Right atrium auricular region (tissue), 2 donors: ENCODE data around the gene WFDC10A. TPM values are rescaled to one million over a fixed set of nuclear protein-coding genes. Genes with fewer than 3 reads are reported as not detected.
A peak's percentile ranks its signal among the peaks of the same experiment; 100 is the strongest.

Experiments
- DNase-seq: peaks from one replicate; pipeline ENCODE4 v3.0.0-alpha.2; 2019; ENCODE audit warnings: low spot score
- H3K27ac ChIP-seq, 2 donors: fragments of 200-600 bp; sonication (generic); 1 replicate in 1 of 2; 2 replicates in 1 of 2; pipeline ENCODE4 v1.5.1; 2016 to 2019
- H3K27me3 ChIP-seq, 2 donors: fragments of 200-600 bp; sonication (generic); one replicate each; pipeline versions ENCODE4 v1.5.1 to v1.6.0; 2017 to 2019
- H3K36me3 ChIP-seq: fragments of 200-600 bp; sonication (generic); one replicate; pipeline ENCODE4 v1.5.1; 2016
- H3K4me1 ChIP-seq, 2 donors: fragments of 200-600 bp; sonication (generic); one replicate each; pipeline versions ENCODE4 v1.5.1 to v1.6.0; 2017 to 2019
- H3K4me3 ChIP-seq, 2 donors: fragments of 200-600 bp; sonication (generic); 1 replicate in 1 of 2; 2 replicates in 1 of 2; pipeline ENCODE4 v1.5.1; 2017 to 2019; ENCODE audit warnings: mild to moderate bottlenecking in 1 of 2, moderate library complexity in 1 of 2
- H3K9me3 ChIP-seq, 2 donors: fragments of 200-600 bp; sonication (generic); one replicate each; pipeline ENCODE4 v1.5.1; 2019
- CTCF ChIP-seq, 2 donors: fragments of 200-600 bp; sonication (generic); IDR thresholded peaks; one replicate each; pipeline ENCODE4 v1.5.1; 2019; ENCODE audit warnings: antibody characterized with exemption in 2 of 2
- total RNA-seq, 2 donors: library from RNA; depleted of rRNA; stranded (reverse); fragments of >200 nt; gene quantifications; one replicate each; pipeline ENCODE4 v1.1.0, GENCODE V29; 2016

WFDC10A gene
- total RNA-seq, 2 donors from 2014 or later, result not detected

DNA sequence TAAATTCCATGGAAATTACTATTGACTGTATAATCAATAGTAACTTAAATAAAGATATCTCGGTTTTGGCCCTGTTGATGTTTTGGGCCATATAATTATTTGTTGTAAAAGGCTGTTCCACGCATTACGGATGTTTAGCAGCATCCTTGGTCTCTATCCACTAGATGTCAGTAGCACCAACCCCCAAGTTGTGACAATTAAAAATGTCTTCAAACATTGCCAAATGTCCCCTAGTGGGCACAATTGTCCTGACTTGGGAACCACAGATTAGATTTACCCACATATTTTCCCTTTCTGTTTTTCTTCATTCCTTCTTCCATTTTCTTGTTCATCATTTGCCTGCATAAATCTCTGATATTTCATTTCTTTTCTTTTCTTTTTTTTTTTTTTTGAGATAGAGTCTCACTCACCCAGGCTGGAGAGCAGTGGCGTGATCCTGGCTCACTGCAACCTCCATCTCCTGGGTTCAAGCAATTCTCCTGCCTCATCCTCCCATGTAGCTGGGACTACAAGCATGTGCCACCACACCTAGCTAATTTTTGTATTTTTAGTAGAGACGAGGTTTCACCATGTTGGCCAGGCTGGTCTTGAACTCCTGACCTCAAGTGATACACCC, 36.9 kb upstream of the WFDC10A start:
- no peak for DNase-seq
- Histone ChIP-seq H3K4me1 (no peaks in the 10 kb centered on the region), H3K27me3 (no peaks in the 10 kb centered on the region), H3K4me3 (no peak overlapping the region), H3K36me3 (no peaks in the 10 kb centered on the region), H3K27ac (no peak overlapping the region), H3K9me3 (peaks cover 0 to 7% of the 10 kb centered on the region in 2 donors)
- peak in 1 of 2 donors; percentile 34 for TF ChIP-seq CTCF (IDR thresholded peaks at IDR 0.05)

DNA sequence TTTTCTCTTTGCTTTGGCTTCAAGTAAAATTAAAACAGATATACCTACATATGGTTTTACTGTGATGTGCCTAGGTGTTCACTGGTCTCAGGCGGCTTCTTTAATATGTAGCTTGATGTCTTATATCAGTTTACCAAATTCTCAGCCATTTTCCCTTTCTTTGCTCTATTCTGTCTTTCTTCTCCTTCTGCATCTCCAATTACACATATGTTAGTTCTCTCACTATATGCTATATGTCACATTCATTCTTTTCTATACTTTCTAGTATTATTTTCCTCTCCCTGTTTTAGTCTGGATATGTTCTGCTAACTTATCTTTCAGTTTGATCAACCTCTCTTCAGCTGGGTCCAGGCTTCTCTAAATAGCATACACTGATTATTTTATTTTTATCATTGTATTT, 36.0 kb upstream of the WFDC10A start:
- Histone ChIP-seq H3K36me3 (no peaks in the 10 kb centered on the region), H3K27ac (no peak overlapping the region), H3K27me3 (no peaks in the 10 kb centered on the region), H3K9me3 (peaks cover 0 to 7% of the 10 kb centered on the region in 2 donors), H3K4me3 (no peak overlapping the region), H3K4me1 (no peaks in the 10 kb centered on the region)
- no peak for DNase-seq
- TF ChIP-seq CTCF (IDR thresholded peaks at IDR 0.05), result no peak

DNA sequence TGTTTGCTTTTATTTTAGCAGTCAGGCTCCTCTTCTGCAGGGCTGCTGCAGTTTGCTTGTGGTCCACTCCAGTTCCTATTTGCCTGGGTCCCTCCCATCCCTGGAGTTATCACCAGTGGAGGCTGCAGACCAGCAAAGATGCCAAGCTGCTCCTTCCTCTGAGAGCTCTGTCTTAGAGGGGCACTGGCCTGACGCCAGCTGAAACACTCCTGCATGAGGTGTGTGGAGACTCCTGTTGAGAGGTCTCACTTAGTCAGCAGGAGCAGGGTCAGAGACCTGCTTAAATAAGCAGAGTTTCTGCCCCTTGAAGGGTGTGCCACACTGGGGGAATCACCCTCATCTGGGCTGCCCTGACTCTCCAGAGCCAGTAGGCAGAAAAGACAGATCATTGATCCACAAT, 34.3 kb upstream of the WFDC10A start:
- Histone ChIP-seq H3K9me3 (peaks cover 0 to 7% of the 10 kb centered on the region in 2 donors), H3K27ac (no peak overlapping the region), H3K27me3 (no peaks in the 10 kb centered on the region), H3K4me1 (no peaks in the 10 kb centered on the region), H3K36me3 (no peaks in the 10 kb centered on the region), H3K4me3 (no peak overlapping the region)
- no peak for TF ChIP-seq CTCF (IDR thresholded peaks at IDR 0.05)
- DNase-seq, result no peak

- no peaks in the 10 kb centered on the region for H3K27me3 ChIP-seq
- no peaks in the 10 kb centered on the region for H3K4me1 ChIP-seq
- H3K36me3 ChIP-seq, result no peaks in the 10 kb centered on the region
- TF ChIP-seq CTCF (IDR thresholded peaks at IDR 0.05), result no peak
- H3K9me3 ChIP-seq, result peaks cover 0 to 26% of the 10 kb centered on the region in 2 donors
- H3K27ac ChIP-seq, result no peak overlapping the region
- DNase-seq, result no peak
- H3K4me3 ChIP-seq, result no peak overlapping the region
These were observed 21.7 kb upstream of the WFDC10A start for GRCh38 chr20:45607810-45608209.

GRCh38 chr20:45611054-45611453, 18.5 kb upstream of the WFDC10A start:
- Histone ChIP-seq H3K36me3 (no peaks in the 10 kb centered on the region), H3K4me3 (no peak overlapping the region), H3K4me1 (no peaks in the 10 kb centered on the region), H3K27me3 (no peaks in the 10 kb centered on the region), H3K27ac (no peak overlapping the region), H3K9me3 (peaks cover 0 to 12% of the 10 kb centered on the region in 2 donors)
- DNase-seq, result no peak
- TF ChIP-seq CTCF (IDR thresholded peaks at IDR 0.05), result no peak

- no peaks in the 10 kb centered on the region for H3K27me3 ChIP-seq
- H3K27ac ChIP-seq, result no peak overlapping the region
- DNase-seq, result no peak
- peaks cover 0 to 2% of the 10 kb centered on the region in 2 donors for H3K9me3 ChIP-seq
- TF ChIP-seq CTCF (IDR thresholded peaks at IDR 0.05), result no peak
- H3K36me3 ChIP-seq, result no peaks in the 10 kb centered on the region
- no peaks in the 10 kb centered on the region for H3K4me1 ChIP-seq
- no peak overlapping the region for H3K4me3 ChIP-seq
These were observed 17.2 kb upstream of the WFDC10A start for GRCh38 chr20:45612314-45612713.
